GM13977 (cell line): ENCODE data around the gene EDN3.

Experiments
- DNase-seq: peaks from one replicate; pipeline ENCODE4 v3.0.0; 2012; ENCODE audit warnings: low spot score
- in situ Hi-C: fragments of 300-500 bp; cut with MboI; formaldehyde crosslinking; loops from one replicate; pipeline ENCODE4 v1.12.0; 2022; ENCODE audit warnings: low sequenced_read_pairs, low pct_unique_long_range_greater_than_20kb, mixed read lengths, inconsistent platforms; ENCODE audit not compliant: unreplicated experiment
- TF ChIP-seq, protein P1 (sequence below): IDR thresholded peaks from 2 replicates; pipeline ENCODE4 v1.5.1; 2012; ENCODE audit warnings: mild to moderate bottlenecking, control low read depth; ENCODE audit not compliant: insufficient read depth; ENCODE audit errors: extremely low read depth, missing control alignments

Gene EDN3

DNA sequence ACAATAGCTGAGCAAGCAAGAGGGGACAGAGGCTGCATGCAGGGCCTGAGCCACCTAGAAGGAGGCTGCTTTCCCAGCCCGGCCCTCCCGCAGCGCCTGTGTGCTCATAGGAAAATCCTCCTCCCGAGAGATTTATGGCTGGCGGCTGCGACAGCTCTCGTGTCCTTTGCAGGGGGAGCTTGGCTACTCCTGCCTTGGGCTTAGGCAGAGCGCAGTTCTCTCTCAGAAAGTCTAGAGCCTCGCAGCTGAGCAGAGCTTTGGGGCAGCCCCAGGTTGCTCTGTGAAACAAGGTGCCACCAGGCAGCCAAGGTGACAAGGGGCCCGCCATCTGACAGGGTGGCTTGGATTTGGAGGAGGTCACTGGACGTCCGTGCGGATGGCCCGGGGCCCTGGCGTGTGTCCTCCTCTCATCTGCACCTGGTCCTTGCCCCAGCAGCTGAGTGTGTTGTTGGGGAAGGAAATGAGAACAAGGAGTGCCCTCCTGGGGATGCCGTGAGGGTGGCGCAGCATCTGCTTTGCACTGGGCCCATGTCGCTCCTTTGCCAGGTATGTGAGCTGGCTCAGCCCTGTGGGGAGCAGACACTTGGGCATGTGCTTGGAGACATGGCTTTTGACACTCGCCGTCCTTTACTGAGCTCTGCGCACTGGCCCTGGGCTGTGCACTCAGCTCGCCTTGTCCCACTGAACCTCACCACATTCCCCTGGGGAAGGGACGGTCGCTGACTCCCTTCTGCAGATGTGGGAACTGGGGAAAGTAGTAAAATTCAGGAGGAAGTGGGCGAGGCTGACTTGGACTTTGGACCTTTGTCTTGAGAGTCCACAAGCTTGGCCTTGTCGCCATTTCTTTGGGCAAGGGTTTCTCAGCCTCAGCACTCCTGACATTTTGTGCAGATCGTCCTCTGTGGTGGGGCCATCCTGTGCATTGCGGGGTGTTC, 41.9 kb downstream of the EDN3 start:
- no peak for DNase-seq
- TF ChIP-seq, protein P1, sequence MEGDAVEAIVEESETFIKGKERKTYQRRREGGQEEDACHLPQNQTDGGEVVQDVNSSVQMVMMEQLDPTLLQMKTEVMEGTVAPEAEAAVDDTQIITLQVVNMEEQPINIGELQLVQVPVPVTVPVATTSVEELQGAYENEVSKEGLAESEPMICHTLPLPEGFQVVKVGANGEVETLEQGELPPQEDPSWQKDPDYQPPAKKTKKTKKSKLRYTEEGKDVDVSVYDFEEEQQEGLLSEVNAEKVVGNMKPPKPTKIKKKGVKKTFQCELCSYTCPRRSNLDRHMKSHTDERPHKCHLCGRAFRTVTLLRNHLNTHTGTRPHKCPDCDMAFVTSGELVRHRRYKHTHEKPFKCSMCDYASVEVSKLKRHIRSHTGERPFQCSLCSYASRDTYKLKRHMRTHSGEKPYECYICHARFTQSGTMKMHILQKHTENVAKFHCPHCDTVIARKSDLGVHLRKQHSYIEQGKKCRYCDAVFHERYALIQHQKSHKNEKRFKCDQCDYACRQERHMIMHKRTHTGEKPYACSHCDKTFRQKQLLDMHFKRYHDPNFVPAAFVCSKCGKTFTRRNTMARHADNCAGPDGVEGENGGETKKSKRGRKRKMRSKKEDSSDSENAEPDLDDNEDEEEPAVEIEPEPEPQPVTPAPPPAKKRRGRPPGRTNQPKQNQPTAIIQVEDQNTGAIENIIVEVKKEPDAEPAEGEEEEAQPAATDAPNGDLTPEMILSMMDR = no peak
- in situ Hi-C loops = no loop called here

DNA sequence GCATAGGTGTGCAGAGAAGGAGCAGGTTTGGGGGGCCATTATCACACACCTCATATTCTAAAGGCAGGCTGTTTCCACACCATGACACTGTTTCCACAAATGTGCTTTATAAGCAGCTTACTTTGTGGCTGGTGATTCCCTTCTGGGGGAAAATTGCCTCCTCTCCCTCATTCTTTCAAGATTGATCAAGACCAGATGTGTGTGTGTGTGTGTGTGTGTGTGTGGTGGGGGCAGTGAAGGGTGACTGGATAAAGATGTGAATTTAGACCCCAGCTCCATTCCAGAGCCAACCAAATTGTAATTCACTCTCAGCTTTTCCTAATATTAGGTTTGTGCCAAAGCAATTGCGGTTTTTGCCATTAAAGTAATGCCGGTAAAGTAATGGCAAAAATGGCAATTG, 45.6 kb downstream of the EDN3 start:
- DNase-seq = no peak
- TF ChIP-seq, protein P1 = no peak
- in situ Hi-C loops = no loop called here

DNA sequence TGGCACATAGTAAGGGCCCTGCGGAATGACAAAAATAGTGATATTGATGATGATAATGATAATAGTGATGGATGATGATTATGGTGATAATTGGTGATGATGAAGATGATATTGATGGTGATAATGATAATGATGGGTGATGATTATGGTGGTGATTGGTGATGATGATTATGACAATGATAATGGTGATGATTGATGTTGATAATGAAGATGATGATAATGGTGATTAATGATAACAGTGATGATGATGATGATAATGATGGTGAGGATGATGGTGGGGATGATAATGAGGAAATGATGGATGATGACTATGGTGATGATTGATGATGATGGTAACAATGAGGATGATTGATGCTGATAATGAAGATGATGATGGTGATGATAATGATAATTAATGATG, 48.9 kb downstream of the EDN3 start:
- in situ Hi-C loops = no loop called here
- TF ChIP-seq, protein P1 = no peak

DNA sequence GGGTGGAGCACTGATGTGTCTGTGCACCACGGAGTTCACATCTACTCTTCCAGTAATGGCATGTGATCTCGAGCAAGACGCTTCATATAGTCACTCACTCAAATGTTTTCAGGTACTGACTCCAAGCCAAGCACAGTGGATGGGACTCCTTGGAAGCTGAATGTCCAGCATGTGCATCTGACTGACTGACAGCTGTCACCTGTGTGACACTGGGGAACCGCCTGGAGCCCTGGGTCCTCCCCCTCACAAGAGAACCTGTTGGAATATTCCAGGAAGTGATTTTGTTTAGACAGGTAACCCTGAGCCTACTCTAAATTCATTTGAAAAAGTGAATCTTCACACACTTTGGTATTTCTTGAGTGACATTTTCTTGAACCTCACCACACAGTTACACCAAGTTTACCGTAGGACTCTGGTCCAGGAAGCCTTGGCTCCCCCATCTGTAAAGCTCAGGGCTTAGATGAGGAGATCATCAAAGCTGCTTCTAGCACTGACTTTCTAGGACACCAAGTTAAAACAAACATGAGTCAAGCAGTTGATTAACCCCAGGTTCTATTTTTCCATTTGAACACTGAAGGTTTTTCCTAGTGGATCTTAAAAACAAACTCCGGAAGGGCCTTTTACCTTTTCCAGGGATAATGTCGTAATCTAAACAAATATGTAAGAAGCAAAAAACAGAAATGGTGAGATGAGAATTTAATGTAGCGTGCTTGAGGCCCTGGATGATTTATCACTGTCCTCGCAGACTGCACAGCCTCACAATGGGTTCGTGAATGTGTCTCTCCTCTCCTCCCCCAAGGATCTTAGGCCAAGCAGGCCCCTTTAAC, 50.1 kb downstream of the EDN3 start:
- DNase-seq = no peak
- TF ChIP-seq, protein P1 = no peak
- in situ Hi-C loops = no loop called here

More for the DNA sequence above, 48.9 kb downstream of the EDN3 start:
- DNase-seq = no peak

DNA sequence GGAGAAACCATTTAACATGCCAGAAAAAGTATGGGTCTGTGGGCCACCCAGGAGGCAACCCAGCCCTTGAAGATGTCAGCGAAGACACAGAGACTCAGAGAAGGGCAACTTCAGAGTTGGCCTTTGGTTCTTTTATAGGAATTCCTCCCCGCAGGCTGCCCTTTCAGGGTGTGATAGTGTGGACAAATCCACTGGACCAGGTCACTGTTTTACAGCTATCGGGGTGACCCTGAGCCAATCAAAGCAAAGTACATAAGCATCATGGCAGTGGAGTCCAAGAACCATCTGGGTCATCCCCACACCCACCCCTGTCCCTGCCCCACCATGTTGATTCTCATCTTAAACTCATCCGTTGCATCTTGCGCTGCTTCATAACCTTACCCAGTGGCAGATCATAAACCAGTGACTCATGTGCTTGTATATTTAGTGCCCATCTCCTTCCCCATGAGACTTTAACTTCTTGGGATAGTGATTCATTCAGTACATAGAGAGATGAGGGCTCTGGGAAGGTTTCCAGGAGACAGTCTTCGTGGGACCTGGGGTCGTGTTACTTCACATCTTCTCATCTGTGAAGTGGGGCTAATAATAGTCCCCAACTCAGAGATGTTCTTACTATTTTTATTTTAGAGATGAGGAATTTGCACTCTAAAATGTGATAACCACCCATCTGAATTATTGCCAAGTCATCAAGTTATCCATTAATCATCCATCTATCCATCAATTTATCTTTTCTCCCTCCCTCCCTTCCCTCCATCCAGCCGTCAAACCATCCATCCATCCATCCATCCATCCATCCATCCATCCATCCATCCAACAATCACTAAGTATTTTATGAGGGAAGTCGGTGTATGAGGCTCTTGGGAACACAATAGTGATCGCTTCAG, 51.0 kb downstream of the EDN3 start:
- in situ Hi-C loops = no loop called here
- TF ChIP-seq, protein P1 = no peak
- no peak for DNase-seq

DNA sequence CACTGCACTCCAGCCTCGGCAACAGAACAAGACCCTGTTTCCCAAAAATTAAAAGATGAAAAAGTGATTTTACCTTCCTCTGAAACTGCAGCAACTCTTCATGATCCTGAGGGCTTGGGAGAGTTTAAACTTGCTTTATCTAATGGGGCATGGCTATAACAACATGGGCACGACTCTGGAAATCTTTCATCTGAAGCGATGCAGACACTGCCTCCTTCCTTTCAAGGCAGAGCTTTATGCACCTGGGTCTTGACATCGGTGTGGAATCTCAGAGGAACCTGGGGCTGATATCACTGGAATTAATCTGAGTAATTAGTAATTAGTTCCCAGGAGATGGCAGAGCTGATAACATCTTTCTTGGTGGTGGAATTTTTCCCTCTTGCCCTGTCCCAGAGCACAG, 52.1 kb downstream of the EDN3 start:
- TF ChIP-seq, protein P1 = no peak
- no peak for DNase-seq
- in situ Hi-C loops = no loop called here
